ENCODE data around the gene TENM4.

DNA sequence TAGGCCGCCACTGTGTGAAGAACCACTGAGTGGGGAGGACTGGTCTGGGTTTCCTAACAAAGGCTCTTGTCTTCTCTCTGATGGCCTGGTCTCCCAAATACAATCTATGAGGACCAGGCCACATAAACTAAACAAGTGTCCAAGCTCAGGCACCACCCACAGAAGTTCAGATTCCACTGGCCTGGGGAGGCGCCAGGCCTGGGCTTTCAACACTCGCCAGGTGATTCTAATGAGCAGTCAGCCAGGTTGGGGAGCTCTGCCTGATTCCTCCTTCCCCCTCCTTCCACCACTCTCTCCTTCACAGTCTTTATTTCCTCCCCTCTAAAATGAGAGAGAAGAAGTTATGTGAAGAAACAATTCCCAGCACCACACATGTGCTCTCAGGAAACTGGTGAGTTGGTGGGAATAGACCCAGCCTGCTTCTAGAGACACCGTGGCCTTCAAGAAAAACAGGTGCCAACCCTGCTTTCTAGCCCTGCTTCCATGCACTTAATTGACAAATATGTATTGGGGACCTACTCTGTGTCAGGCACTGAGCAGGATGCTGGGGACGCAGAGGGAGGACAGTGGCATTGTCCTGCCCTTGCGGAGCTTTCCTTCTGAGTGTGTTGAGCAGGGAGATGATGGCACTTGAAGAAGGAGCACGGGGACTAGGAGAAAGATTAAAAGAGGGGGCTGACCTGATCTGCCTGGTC, 242.5 kb downstream of the TENM4 start:
- TF ChIP-seq POLR2A (IDR thresholded peaks at IDR 0.05; ENCODE audit: insufficient read depth in 1 of 2, low read depth in 2 of 2, low read length in 2 of 2), result no peak
- no peak for TF ChIP-seq TARDBP (CRISPR knock-in tag; IDR thresholded peaks at IDR 0.05)
- no peak for TF ChIP-seq CTCF (CRISPR knock-in tag; IDR thresholded peaks at IDR 0.05)
- TF ChIP-seq ZNF674 (CRISPR knock-in tag; IDR thresholded peaks at IDR 0.05; ENCODE audit: low read depth), result no peak
- TF ChIP-seq CENPT (CRISPR knock-in tag; IDR thresholded peaks at IDR 0.05; ENCODE audit: low read depth), result no peak
- no peak for TF ChIP-seq CBX5 (CRISPR knock-in tag; IDR thresholded peaks at IDR 0.05; ENCODE audit: borderline replicate concordance)
- no peak for TF ChIP-seq EZH2 (conservative IDR thresholded peaks at IDR 0.05; ENCODE audit: low read depth, low read length)
- no peak for TF ChIP-seq MTA3 (CRISPR knock-in tag; IDR thresholded peaks at IDR 0.05)
- no peak for TF ChIP-seq ZNF431 (CRISPR knock-in tag; IDR thresholded peaks at IDR 0.05; ENCODE audit: borderline replicate concordance, low read depth)
- no peak for TF ChIP-seq PRDM10 (CRISPR knock-in tag; IDR thresholded peaks at IDR 0.05; ENCODE audit: low read depth)
- TF ChIP-seq ZNF678 (CRISPR knock-in tag; IDR thresholded peaks at IDR 0.05), result no peak
- TF ChIP-seq CHD4 (IDR thresholded peaks at IDR 0.05; ENCODE audit: borderline replicate concordance, low read length), result no peak
- no peak for TF ChIP-seq MEF2D (CRISPR knock-in tag; IDR thresholded peaks at IDR 0.05)

All from HepG2 (cell line).